PC-3 (cell line): ENCODE data around the gene CLASP1.

Experiments
- CTCF ChIP-seq: fragments of 300-600 bp; sonication (generic); conservative IDR thresholded peaks from 2 replicates; pipeline ENCODE4 v1.5.1; 2017; ENCODE audit warnings: antibody characterized with exemption, low read depth, mild to moderate bottlenecking, low read length
- EZH2 ChIP-seq: fragments of 300-600 bp; sonication (generic); IDR thresholded peaks from one replicate; pipeline ENCODE4 v1.6.1; 2017; ENCODE audit warnings: antibody characterized with exemption, mild to moderate bottlenecking, low read length; ENCODE audit not compliant: unreplicated experiment
- EZH2phosphoT487 ChIP-seq: fragments of 300-600 bp; sonication (generic); IDR thresholded peaks from 2 replicates; pipeline ENCODE4 v1.6.1; 2018; ENCODE audit warnings: mild to moderate bottlenecking, antibody characterized with exemption, low read length, borderline replicate concordance

- TF ChIP-seq CTCF, result no peak
- no peak for TF ChIP-seq EZH2
- TF ChIP-seq EZH2phosphoT487, result no peak
These were observed 314.5 kb downstream of the CLASP1 start for GRCh38 chr2:121334581-121335293.
